ENCODE data around the gene KANK2. TPM values are rescaled to one million over a fixed set of nuclear protein-coding genes. Genes with fewer than 3 reads are reported as not detected.
"Not testable (repeated sequence)": the region's sequence is repeated elsewhere in the genome, so short reads cannot be mapped to it uniquely, and the experiment has no call there.

Gene KANK2
- total and polyA plus RNA-seq, 10 of the 15 experiments (the other 5 are each of a cell fraction or from before 2014, with no cell fraction given): 4.9 to 33.0 (median 21.0) TPM

DNA sequence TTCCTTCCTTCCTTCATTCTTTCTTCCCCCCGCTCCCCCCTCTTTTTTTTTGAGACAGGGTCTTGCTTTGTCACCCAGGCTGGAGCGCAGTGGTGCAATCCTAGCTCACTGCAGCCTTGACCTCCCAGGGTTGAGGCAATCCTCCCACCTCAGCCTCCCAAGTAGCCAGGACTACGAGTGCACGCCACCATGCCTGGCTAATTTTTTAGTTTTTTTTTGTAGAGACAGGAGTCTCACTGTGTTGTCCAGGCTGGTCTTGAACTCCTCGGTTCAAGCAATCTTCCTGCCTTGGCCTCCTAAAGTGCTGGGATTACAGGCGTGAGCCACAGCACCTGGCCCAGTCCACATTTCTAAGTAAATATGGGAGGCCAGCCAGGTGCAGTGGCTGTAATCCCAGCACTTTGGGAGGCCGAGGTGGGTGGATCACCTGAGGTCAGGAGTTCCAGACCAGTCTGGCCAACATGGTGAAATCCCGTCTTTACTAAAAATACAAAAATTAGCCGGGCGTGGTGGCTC lies 57.3 kb downstream of the KANK2 start:
- WGBS (ENCODE audit: insufficient coverage, insufficient replicate concordance, low lambda C conversion rate, missing lambda C conversion rate): 83% methylated on average over 10 of the region's 10 CpGs
- DNase-seq (ENCODE audit: low read depth, low spot score); SMC1A ChIA-PET (ENCODE audit: uncharacterized antibody, unreplicated experiment); H3K9ac ChIP-seq (ENCODE audit: control insufficient read depth, insufficient read depth, low read length); ATAC-seq; H3K27ac ChIP-seq (ENCODE audit: control insufficient read depth, insufficient read depth); POLR2A ChIA-PET; H3K4me2 ChIP-seq (ENCODE audit: control insufficient read depth, insufficient read depth); H3K36me3 ChIP-seq (ENCODE audit: control insufficient read depth in 2 of 2, insufficient read depth in 2 of 2, low read length in 1 of 2); H3K79me2 ChIP-seq (ENCODE audit: control insufficient read depth, insufficient read depth, low read length); intact Hi-C loops (cut with micrococcal nuclease; ENCODE audit: unreplicated experiment); in situ Hi-C loops (cut with MboI); FAIRE-seq; H3K27me3 ChIP-seq (replicated peaks in 1 of 2; ENCODE audit: control insufficient read depth in 2 of 2, insufficient read depth in 2 of 2, low read length in 1 of 2); H4K20me1 ChIP-seq (ENCODE audit: control insufficient read depth, insufficient read depth); H3K4me3 ChIP-seq; BruUV-seq (replicated peaks); H3K9me3 ChIP-seq (replicated peaks; ENCODE audit: control insufficient read depth, insufficient read depth, low read length); RAD21 ChIA-PET (ENCODE audit: unreplicated experiment); H2AFZ ChIP-seq (ENCODE audit: control insufficient read depth, low read depth, low read length): not testable (repeated sequence)
- CTCF ChIA-PET: interaction anchor here (1.0 kb wide), 1 partner anchor 66 kb away, joined by 3 read pairs; no protein-coding TSS in a partner anchor
- peaks cover 17% of the 10 kb centered on the region for H3K4me1 ChIP-seq (ENCODE audit: control insufficient read depth, insufficient read depth, low read length)

DNA sequence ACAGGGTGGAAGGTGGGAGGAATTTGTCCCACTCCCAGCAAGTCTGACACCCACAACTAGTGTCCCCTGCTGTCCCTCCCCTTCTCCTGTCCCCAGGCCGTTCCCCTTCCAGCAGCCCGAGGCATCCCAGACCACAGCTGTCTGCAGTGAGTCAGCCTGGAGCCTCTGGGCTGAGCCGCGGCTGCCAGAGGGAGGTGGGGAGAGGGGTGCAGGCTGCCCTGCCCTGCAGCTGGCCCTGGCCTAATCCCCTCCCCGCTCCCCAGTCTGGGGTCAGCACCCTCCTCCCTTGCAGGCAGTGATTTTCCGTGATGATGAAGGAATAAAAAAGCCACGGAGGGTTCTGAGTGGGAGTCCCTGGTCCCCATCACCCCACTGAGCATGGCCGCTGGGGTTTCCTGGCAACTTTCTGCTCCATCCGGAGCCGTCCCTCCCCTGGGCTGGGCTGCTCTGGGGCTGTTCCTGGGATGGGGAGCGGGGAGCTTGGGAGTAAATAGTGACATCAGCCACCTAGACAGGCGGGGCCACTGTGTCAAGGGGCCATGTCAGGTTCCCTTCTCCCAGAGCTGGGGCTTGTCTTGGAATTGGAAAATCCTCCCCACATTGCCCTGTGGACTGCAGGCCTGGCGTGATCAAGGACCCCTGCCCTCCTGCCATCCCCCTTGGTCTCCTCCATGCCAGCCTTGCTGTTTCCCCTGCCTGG lies 58.6 kb downstream of the KANK2 start:
- RAD21 ChIA-PET (ENCODE audit: unreplicated experiment): interaction anchor here (0.7 to 1.6 kb wide), 5 partner anchors 17 to 67 kb away, joined by 3 to 5 read pairs (median 4); partner anchors contain the start of gene SPC24
- no peak for TF ChIP-seq IRF4 (IDR thresholded peaks at IDR 0.05; ENCODE audit: low read depth, low read length)
- TF ChIP-seq FOXK2 (IDR thresholded peaks at IDR 0.05): no peak
- no peak for TF ChIP-seq HCFC1 (IDR thresholded peaks at IDR 0.05; ENCODE audit: low read length)
- TF ChIP-seq TCF3 (IDR thresholded peaks at IDR 0.05; ENCODE audit: borderline replicate concordance, insufficient read depth, low read depth, low read length): no peak
- TF ChIP-seq EGR1 (IDR thresholded peaks at IDR 0.05; ENCODE audit: borderline replicate concordance in 1 of 2, low read depth in 2 of 2, low read length in 2 of 2): no peak
- TF ChIP-seq ZZZ3 (IDR thresholded peaks at IDR 0.05; ENCODE audit: control insufficient read depth, insufficient read length, low read depth): no peak
- no peak for TF ChIP-seq STAT1 (conservative IDR thresholded peaks at IDR 0.05)
- no peak for TF ChIP-seq SP1 (IDR thresholded peaks at IDR 0.05; ENCODE audit: low read depth, low read length)
- TF ChIP-seq, protein P1, sequence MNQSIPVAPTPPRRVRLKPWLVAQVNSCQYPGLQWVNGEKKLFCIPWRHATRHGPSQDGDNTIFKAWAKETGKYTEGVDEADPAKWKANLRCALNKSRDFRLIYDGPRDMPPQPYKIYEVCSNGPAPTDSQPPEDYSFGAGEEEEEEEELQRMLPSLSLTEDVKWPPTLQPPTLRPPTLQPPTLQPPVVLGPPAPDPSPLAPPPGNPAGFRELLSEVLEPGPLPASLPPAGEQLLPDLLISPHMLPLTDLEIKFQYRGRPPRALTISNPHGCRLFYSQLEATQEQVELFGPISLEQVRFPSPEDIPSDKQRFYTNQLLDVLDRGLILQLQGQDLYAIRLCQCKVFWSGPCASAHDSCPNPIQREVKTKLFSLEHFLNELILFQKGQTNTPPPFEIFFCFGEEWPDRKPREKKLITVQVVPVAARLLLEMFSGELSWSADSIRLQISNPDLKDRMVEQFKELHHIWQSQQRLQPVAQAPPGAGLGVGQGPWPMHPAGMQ (IDR thresholded peaks at IDR 0.05; ENCODE audit: borderline replicate concordance): no peak
- no peak for TF ChIP-seq GABPA (IDR thresholded peaks at IDR 0.05; ENCODE audit: low read depth)
- TF ChIP-seq, protein P2, sequence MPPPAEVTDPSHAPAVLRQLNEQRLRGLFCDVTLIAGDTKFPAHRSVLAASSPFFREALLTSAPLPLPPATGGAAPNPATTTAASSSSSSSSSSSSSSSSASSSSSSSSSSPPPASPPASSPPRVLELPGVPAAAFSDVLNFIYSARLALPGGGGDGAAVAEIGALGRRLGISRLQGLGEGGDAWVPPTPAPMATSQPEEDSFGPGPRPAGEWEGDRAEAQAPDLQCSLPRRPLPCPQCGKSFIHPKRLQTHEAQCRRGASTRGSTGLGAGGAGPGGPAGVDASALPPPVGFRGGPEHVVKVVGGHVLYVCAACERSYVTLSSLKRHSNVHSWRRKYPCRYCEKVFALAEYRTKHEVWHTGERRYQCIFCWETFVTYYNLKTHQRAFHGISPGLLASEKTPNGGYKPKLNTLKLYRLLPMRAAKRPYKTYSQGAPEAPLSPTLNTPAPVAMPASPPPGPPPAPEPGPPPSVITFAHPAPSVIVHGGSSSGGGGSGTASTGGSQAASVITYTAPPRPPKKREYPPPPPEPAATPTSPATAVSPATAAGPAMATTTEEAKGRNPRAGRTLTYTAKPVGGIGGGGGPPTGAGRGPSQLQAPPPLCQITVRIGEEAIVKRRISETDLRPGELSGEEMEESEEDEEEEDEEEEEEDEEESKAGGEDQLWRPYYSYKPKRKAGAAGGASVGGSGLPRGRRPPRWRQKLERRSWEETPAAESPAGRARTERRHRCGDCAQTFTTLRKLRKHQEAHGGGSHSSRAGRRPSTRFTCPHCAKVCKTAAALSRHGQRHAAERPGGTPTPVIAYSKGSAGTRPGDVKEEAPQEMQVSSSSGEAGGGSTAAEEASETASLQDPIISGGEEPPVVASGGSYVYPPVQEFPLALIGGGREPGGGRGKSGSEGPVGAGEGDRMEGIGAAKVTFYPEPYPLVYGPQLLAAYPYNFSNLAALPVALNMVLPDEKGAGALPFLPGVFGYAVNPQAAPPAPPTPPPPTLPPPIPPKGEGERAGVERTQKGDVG (CRISPR knock-in tag; IDR thresholded peaks at IDR 0.05): no peak

More for the DNA sequence above, 58.6 kb downstream of the KANK2 start:
- Histone ChIP-seq H3K4me2 (ENCODE audit: control insufficient read depth, insufficient read depth) (no peak overlapping the region), H3K36me3 (ENCODE audit: control insufficient read depth in 2 of 2, insufficient read depth in 2 of 2, low read length in 1 of 2) (no peaks in the 10 kb centered on the region), H3K27me3 (replicated peaks in 1 of 2; ENCODE audit: control insufficient read depth in 2 of 2, insufficient read depth in 2 of 2, low read length in 1 of 2) (no peaks in the 10 kb centered on the region), H4K20me1 (ENCODE audit: control insufficient read depth, insufficient read depth) (no peaks in the 10 kb centered on the region), H3K4me1 (ENCODE audit: control insufficient read depth, insufficient read depth, low read length) (peaks cover 17% of the 10 kb centered on the region), H3K9me3 (replicated peaks; ENCODE audit: control insufficient read depth, insufficient read depth, low read length) (no peaks in the 10 kb centered on the region; the same call in 2 of the 3 replicates), H2AFZ (ENCODE audit: control insufficient read depth, low read depth, low read length) (no peak overlapping the region), H3K79me2 (ENCODE audit: control insufficient read depth, insufficient read depth, low read length) (no peaks in the 10 kb centered on the region), H3K27ac (ENCODE audit: control insufficient read depth, insufficient read depth) (no peak overlapping the region), H3K9ac (ENCODE audit: control insufficient read depth, insufficient read depth, low read length) (no peak overlapping the region), H3K4me3 (no peak overlapping the region)
- no TSS peak for BruUV-seq (replicated peaks)
- ChIA-PET POLR2A (interaction anchor here (1.0 kb wide), 1 partner anchor 208 kb away, joined by 3 read pairs; the partner anchor contains the start of genes CCDC159 and TMEM205), SMC1A (ENCODE audit: uncharacterized antibody, unreplicated experiment) (interaction anchor here (1.0 to 1.6 kb wide), 2 partner anchors 66 to 69 kb away, joined by 3 to 5 read pairs; no protein-coding TSS in a partner anchor), CTCF (interaction anchor here (1.0 to 4.1 kb wide), 6 partner anchors 13 to 103 kb away, joined by 3 to 15 read pairs (median 7); no protein-coding TSS in a partner anchor)
- in situ Hi-C loops (cut with MboI): no loop called here
- ATAC-seq (no peak; the same call in 2 of the 3 replicates), DNase-seq (ENCODE audit: low read depth, low spot score) (no peak), FAIRE-seq (no peak)
- intact Hi-C loops (cut with micrococcal nuclease; ENCODE audit: unreplicated experiment): no loop called here
- WGBS (ENCODE audit: insufficient coverage, insufficient replicate concordance, low lambda C conversion rate, missing lambda C conversion rate): 19% methylated on average over 10 of the region's 13 CpGs

Measured in GM12878 (cell line).